Measurements from ENCODE around the gene SLC25A1. TPM values are rescaled to one million over a fixed set of nuclear protein-coding genes. Genes with fewer than 3 reads are reported as not detected.

SLC25A1 gene
- total RNA-seq, 1 experiment from 2014 or later, result 120 TPM

GRCh38 chr22:19181786-19182471 is 3.4 kb upstream of the SLC25A1 start:
- H3K36me3 Mint-ChIP-seq (ENCODE audit: insufficient read depth, unreplicated experiment), result peaks cover 23% of the 10 kb centered on the region
- no peak for TF ChIP-seq CTCF (IDR thresholded peaks at IDR 0.05; ENCODE audit: unreplicated experiment)
- peaks cover 9% of the 10 kb centered on the region for H3K4me1 Mint-ChIP-seq (ENCODE audit: low read depth, unreplicated experiment)
- intact Hi-C loops (cut with micrococcal nuclease; ENCODE audit: unreplicated experiment), result no loop called here
- H3K9me3 Mint-ChIP-seq (ENCODE audit: low read depth, unreplicated experiment), result no peaks in the 10 kb centered on the region
- no TSS peak for BruUV-seq (replicated peaks)
- no peak overlapping the region for H3K4me3 Mint-ChIP-seq (ENCODE audit: low read depth, unreplicated experiment)
- CTCF ChIA-PET, result no interaction called here
- peaks cover 13% of the 10 kb centered on the region for H3K27me3 Mint-ChIP-seq (ENCODE audit: unreplicated experiment)
- no peak for DNase-seq
- no peak overlapping the region for H3K27ac Mint-ChIP-seq (ENCODE audit: unreplicated experiment)

GRCh38 chr22:19180740-19181410 is 2.3 kb upstream of the SLC25A1 start:
- CTCF ChIA-PET, result no interaction called here
- DNase-seq, result no peak
- no peak for TF ChIP-seq CTCF (IDR thresholded peaks at IDR 0.05; ENCODE audit: unreplicated experiment)
- intact Hi-C loops (cut with micrococcal nuclease; ENCODE audit: unreplicated experiment), result no loop called here
- Mint-ChIP-seq H3K27me3 (ENCODE audit: unreplicated experiment) (peaks cover 13% of the 10 kb centered on the region), H3K9me3 (ENCODE audit: low read depth, unreplicated experiment) (no peaks in the 10 kb centered on the region), H3K27ac (ENCODE audit: unreplicated experiment) (no peak overlapping the region), H3K4me3 (ENCODE audit: low read depth, unreplicated experiment) (no peak overlapping the region), H3K4me1 (ENCODE audit: low read depth, unreplicated experiment) (peaks cover 13% of the 10 kb centered on the region), H3K36me3 (ENCODE audit: insufficient read depth, unreplicated experiment) (peaks cover 34% of the 10 kb centered on the region)
- no TSS peak for BruUV-seq (replicated peaks)

GRCh38 chr22:19180234-19180633 is 1.7 kb upstream of the SLC25A1 start:
- Mint-ChIP-seq H3K27ac (ENCODE audit: unreplicated experiment) (no peak overlapping the region), H3K27me3 (ENCODE audit: unreplicated experiment) (peaks cover 13% of the 10 kb centered on the region), H3K9me3 (ENCODE audit: low read depth, unreplicated experiment) (no peaks in the 10 kb centered on the region), H3K36me3 (ENCODE audit: insufficient read depth, unreplicated experiment) (peaks cover 38% of the 10 kb centered on the region), H3K4me1 (ENCODE audit: low read depth, unreplicated experiment) (peaks cover 13% of the 10 kb centered on the region), H3K4me3 (ENCODE audit: low read depth, unreplicated experiment) (no peak overlapping the region)
- BruUV-seq (replicated peaks), result no TSS peak
- no peak for TF ChIP-seq CTCF (IDR thresholded peaks at IDR 0.05; ENCODE audit: unreplicated experiment)
- CTCF ChIA-PET, result interaction anchor here (1.0 to 1.3 kb wide), 2 partner anchors 22 to 36 kb away, joined by 3 to 4 read pairs; partner anchors contain the start of gene ESS2
- intact Hi-C loops (cut with micrococcal nuclease; ENCODE audit: unreplicated experiment), result no loop called here
- DNase-seq, result no peak

- Mint-ChIP-seq H3K27ac (ENCODE audit: unreplicated experiment) (peak overlapping the region; percentile 70), H3K27me3 (ENCODE audit: unreplicated experiment) (peaks cover 13% of the 10 kb centered on the region), H3K9me3 (ENCODE audit: low read depth, unreplicated experiment) (no peaks in the 10 kb centered on the region), H3K4me3 (ENCODE audit: low read depth, unreplicated experiment) (peak overlapping the region; percentile 76), H3K4me1 (ENCODE audit: low read depth, unreplicated experiment) (peaks cover 7% of the 10 kb centered on the region), H3K36me3 (ENCODE audit: insufficient read depth, unreplicated experiment) (peaks cover 44% of the 10 kb centered on the region)
- peak; percentile 82 for DNase-seq
- CTCF ChIA-PET, result interaction anchor here (1.0 to 1.8 kb wide), 5 partner anchors 22 to 450 kb away, joined by 3 to 7 read pairs (median 5); partner anchors contain the start of genes C22orf39 and ESS2
- BruUV-seq (replicated peaks), result no TSS peak
- TF ChIP-seq CTCF (IDR thresholded peaks at IDR 0.05; ENCODE audit: unreplicated experiment), result peak; percentile 74
- intact Hi-C loops (cut with micrococcal nuclease; ENCODE audit: unreplicated experiment), result no loop called here
Observed at GRCh38 chr22:19179497-19180048, 1.0 kb upstream of the SLC25A1 start.
